DND-41 (cell line): ENCODE data around the gene PAQR6.

Source experiments
- ATAC-seq: fragments of 200-7000 bp; cut with Tn5 transposase; 3 replicates; pipeline ENCODE4 v1.9.1; 2021; ENCODE audit warnings: low read depth; ENCODE audit not compliant: insufficient read depth
- DNase-seq: peaks from one replicate; pipeline ENCODE4 v3.0.0-alpha.2; 2020
- H2AFZ ChIP-seq: 2 replicates; pipeline ENCODE4 v1.6.0; 2012; ENCODE audit warnings: low read depth, low read length
- H3K27ac ChIP-seq: 2 replicates; pipeline ENCODE4 v1.5.1; 2012; ENCODE audit warnings: low read length, inconsistent platforms
- H3K27me3 ChIP-seq: fragments of 200-600 bp; sonication (generic); 2 replicates; pipeline ENCODE4 v1.6.0; 2012; ENCODE audit warnings: low read length, mild to moderate bottlenecking, inconsistent platforms; ENCODE audit not compliant: insufficient read depth, poor library complexity
- H3K36me3 ChIP-seq: 2 replicates; pipeline ENCODE4 v1.5.1; 2012; ENCODE audit warnings: low read length, inconsistent platforms; ENCODE audit not compliant: insufficient read depth
- H3K4me1 ChIP-seq: 2 replicates; pipeline ENCODE4 v1.5.1; 2012; ENCODE audit warnings: mild to moderate bottlenecking, low read length; ENCODE audit not compliant: insufficient read depth
- H3K4me2 ChIP-seq: 2 replicates; pipeline ENCODE4 v1.6.0; 2012; ENCODE audit warnings: mild to moderate bottlenecking, moderate library complexity, low read length, inconsistent platforms; ENCODE audit not compliant: insufficient read depth
- H3K4me3 ChIP-seq, 2 experiments: fragments of 200-600 bp in 1 of 2; shearing (Covaris generic) in 1 of 2; 2 replicates each; pipeline ENCODE4 v1.5.1; 2012 to 2016; ENCODE audit warnings: inconsistent platforms in 2 of 2, low read length in 2 of 2, mild to moderate bottlenecking in 2 of 2, low read depth in 1 of 2, moderate library complexity in 1 of 2
- H3K79me2 ChIP-seq: 2 replicates; pipeline ENCODE4 v1.6.0; 2012; ENCODE audit warnings: low read length, inconsistent platforms; ENCODE audit not compliant: insufficient read depth
- H3K9ac ChIP-seq: 2 replicates; pipeline ENCODE4 v1.6.0; 2012; ENCODE audit warnings: low read depth, mild to moderate bottlenecking, inconsistent platforms, low read length, moderate library complexity
- H3K9me3 ChIP-seq: 2 replicates; pipeline ENCODE4 v1.5.1; 2012; ENCODE audit warnings: low read length, moderate library complexity, mild to moderate bottlenecking, inconsistent platforms; ENCODE audit not compliant: insufficient read depth, severe bottlenecking
- H4K20me1 ChIP-seq: 2 replicates; pipeline ENCODE4 v1.6.0; 2012; ENCODE audit warnings: low read length; ENCODE audit not compliant: insufficient read depth
- CTCF ChIP-seq: IDR thresholded peaks from 2 replicates; pipeline ENCODE4 v1.5.1; 2012; ENCODE audit warnings: borderline replicate concordance, low read length, moderate library complexity, mild to moderate bottlenecking; ENCODE audit not compliant: poor library complexity, severe bottlenecking; ENCODE audit errors: extremely low read depth
- EZH2 ChIP-seq: IDR thresholded peaks from 3 replicates; pipeline ENCODE4 v1.6.1; 2012; ENCODE audit warnings: borderline replicate concordance, low read depth, mild to moderate bottlenecking, moderate library complexity, low read length, inconsistent platforms; ENCODE audit not compliant: severe bottlenecking

The PAQR6 gene

DNA sequence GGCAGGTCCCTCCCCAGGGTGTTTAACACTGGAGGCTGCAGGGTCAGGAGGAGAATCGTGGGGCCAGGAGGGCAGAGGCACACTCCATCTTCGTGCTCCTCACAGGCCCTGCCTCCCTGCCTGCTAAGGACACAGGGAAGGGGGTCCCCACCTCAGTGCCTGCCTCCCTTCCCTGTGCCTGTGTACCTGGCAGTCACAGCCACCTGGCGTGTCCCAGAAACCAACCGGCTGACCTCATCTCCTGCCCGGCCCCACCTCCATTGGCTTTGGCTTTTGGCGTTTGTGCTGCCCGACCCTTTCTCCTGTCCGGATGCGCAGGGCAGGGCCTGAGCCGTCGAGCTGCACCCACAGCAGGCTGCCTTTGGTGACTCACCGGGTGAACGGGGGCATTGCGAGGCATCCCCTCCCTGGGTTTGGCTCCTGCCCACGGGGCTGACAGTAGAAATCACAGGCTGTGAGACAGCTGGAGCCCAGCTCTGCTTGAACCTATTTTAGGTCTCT is 6.5 kb downstream of the PAQR6 start:
- no peak for TF ChIP-seq CTCF
- no peak for TF ChIP-seq EZH2
- H4K20me1 ChIP-seq: no peaks in the 10 kb centered on the region
- H3K4me3 ChIP-seq: no peak overlapping the region
- no peaks in the 10 kb centered on the region for H3K4me1 ChIP-seq
- no peaks in the 10 kb centered on the region for H3K27me3 ChIP-seq
- no peak for DNase-seq
- no peak overlapping the region for H3K27ac ChIP-seq
- no peak for ATAC-seq
- H3K4me2 ChIP-seq: no peak overlapping the region
- H3K9ac ChIP-seq: no peak overlapping the region
- H3K36me3 ChIP-seq: peaks cover 39% of the 10 kb centered on the region
- no peaks in the 10 kb centered on the region for H3K79me2 ChIP-seq
- no peak overlapping the region for H2AFZ ChIP-seq
- no peaks in the 10 kb centered on the region for H3K9me3 ChIP-seq

DNA sequence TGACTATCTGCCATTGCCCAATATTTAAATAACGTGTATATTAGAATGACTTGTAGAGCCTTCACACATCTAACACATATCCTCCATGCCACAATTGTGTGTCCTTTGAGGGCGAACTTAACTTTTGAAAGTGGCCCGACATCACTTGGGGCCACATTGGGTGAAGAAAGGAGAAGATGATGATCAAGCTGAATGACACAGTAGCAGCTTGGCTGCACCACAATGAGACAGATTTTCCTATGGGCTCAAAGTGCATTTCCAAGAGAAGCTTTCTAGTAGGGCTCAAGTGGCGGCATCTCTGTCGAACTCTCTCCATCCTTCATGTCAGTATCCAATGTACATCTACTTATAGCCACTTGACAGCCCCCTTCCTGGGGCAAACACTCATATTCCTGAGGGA is 9.6 kb downstream of the PAQR6 start:
- no peak for DNase-seq
- H3K9ac ChIP-seq: no peak overlapping the region

GRCh38 chr1:156236164-156236563 is 11.7 kb downstream of the PAQR6 start:
- Histone ChIP-seq H3K27me3 (no peaks in the 10 kb centered on the region), H3K4me2 (no peak overlapping the region), H4K20me1 (no peaks in the 10 kb centered on the region; the same call in 1 of the 2 replicates), H3K9me3 (no peaks in the 10 kb centered on the region), H3K27ac (no peak overlapping the region), H3K9ac (no peak overlapping the region), H3K4me1 (no peaks in the 10 kb centered on the region), H2AFZ (no peak overlapping the region), H3K4me3 (no peak overlapping the region), H3K36me3 (peaks cover 50% of the 10 kb centered on the region), H3K79me2 (no peaks in the 10 kb centered on the region)
- ATAC-seq: no peak
- TF ChIP-seq CTCF: no peak
- no peak for TF ChIP-seq EZH2
- DNase-seq: no peak

More for the DNA sequence above, 9.6 kb downstream of the PAQR6 start:
- no peak overlapping the region for H2AFZ ChIP-seq
- no peak for ATAC-seq
- no peaks in the 10 kb centered on the region for H3K9me3 ChIP-seq
- H4K20me1 ChIP-seq: no peaks in the 10 kb centered on the region
- H3K4me1 ChIP-seq: no peaks in the 10 kb centered on the region
- no peak overlapping the region for H3K27ac ChIP-seq
- TF ChIP-seq CTCF: no peak
- no peak for TF ChIP-seq EZH2
- H3K27me3 ChIP-seq: no peaks in the 10 kb centered on the region
- no peak overlapping the region for H3K4me2 ChIP-seq
- peaks cover 50% of the 10 kb centered on the region for H3K36me3 ChIP-seq
- H3K4me3 ChIP-seq: no peak overlapping the region
- H3K79me2 ChIP-seq: no peaks in the 10 kb centered on the region
